ENCODE data around the gene MVB12B. TPM values are rescaled to one million over a fixed set of nuclear protein-coding genes. Genes with fewer than 3 reads are reported as not detected.

MVB12B gene
- total RNA-seq, 1 experiment from 2014 or later, result 9.4 TPM

GRCh38 chr9:126505697-126506346 lies 179.2 kb downstream of the MVB12B start:
- DNase-seq (ENCODE audit: low read depth, low spot score), result no peak
- Histone ChIP-seq H3K9me3 (ENCODE audit: control insufficient read depth, insufficient read depth, low read depth, low read length) (no peaks in the 10 kb centered on the region), H3K27ac (ENCODE audit: low read length) (no peak overlapping the region), H3K27me3 (ENCODE audit: control insufficient read depth, insufficient read depth, low read length) (no peaks in the 10 kb centered on the region), H3K36me3 (ENCODE audit: control insufficient read depth, insufficient read depth, low read length) (no peaks in the 10 kb centered on the region), H3K4me1 (ENCODE audit: control insufficient read depth, insufficient read depth, low read length) (no peaks in the 10 kb centered on the region), H3K4me3 (ENCODE audit: low read depth in 2 of 2, low read length in 2 of 2) (no peak overlapping the region)
- CTCF ChIA-PET, result interaction anchor here (0.8 kb wide), 1 partner anchor 52 kb away, joined by 3 read pairs; no protein-coding TSS in a partner anchor
- BruUV-seq (replicated peaks), result no TSS peak
- no peak for ATAC-seq
- TF ChIP-seq TCF7L2 (IDR thresholded peaks at IDR 0.05; ENCODE audit: low read depth, low read length), result no peak
- TF ChIP-seq POLR2AphosphoS5 (IDR thresholded peaks at IDR 0.05; ENCODE audit: low read depth, low read length), result no peak
- intact Hi-C loops (cut with micrococcal nuclease; ENCODE audit: unreplicated experiment), result no loop called here
- in situ Hi-C loops (cut with HindIII; ENCODE audit: low pct_unique_long_range_greater_than_20kb, low sequenced_read_pairs), result no loop called here
- POLR2A ChIA-PET, result no interaction called here

- ATAC-seq, result no peak
- no TSS peak for BruUV-seq (replicated peaks)
These were observed 180.0 kb downstream of the MVB12B start for GRCh38 chr9:126506361-126507317.

More at GRCh38 chr9:126506361-126507317, 180.0 kb downstream of the MVB12B start:
- no peaks in the 10 kb centered on the region for H3K4me1 ChIP-seq (ENCODE audit: control insufficient read depth, insufficient read depth, low read length)
- CTCF ChIA-PET, result no interaction called here
- no peak overlapping the region for H3K4me3 ChIP-seq (ENCODE audit: low read depth in 2 of 2, low read length in 2 of 2)
- TF ChIP-seq, protein P1, sequence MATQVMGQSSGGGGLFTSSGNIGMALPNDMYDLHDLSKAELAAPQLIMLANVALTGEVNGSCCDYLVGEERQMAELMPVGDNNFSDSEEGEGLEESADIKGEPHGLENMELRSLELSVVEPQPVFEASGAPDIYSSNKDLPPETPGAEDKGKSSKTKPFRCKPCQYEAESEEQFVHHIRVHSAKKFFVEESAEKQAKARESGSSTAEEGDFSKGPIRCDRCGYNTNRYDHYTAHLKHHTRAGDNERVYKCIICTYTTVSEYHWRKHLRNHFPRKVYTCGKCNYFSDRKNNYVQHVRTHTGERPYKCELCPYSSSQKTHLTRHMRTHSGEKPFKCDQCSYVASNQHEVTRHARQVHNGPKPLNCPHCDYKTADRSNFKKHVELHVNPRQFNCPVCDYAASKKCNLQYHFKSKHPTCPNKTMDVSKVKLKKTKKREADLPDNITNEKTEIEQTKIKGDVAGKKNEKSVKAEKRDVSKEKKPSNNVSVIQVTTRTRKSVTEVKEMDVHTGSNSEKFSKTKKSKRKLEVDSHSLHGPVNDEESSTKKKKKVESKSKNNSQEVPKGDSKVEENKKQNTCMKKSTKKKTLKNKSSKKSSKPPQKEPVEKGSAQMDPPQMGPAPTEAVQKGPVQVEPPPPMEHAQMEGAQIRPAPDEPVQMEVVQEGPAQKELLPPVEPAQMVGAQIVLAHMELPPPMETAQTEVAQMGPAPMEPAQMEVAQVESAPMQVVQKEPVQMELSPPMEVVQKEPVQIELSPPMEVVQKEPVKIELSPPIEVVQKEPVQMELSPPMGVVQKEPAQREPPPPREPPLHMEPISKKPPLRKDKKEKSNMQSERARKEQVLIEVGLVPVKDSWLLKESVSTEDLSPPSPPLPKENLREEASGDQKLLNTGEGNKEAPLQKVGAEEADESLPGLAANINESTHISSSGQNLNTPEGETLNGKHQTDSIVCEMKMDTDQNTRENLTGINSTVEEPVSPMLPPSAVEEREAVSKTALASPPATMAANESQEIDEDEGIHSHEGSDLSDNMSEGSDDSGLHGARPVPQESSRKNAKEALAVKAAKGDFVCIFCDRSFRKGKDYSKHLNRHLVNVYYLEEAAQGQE (IDR thresholded peaks at IDR 0.05; ENCODE audit: insufficient read depth in 1 of 2, low read depth in 2 of 2, low read length in 1 of 2), result no peak
- no peak for TF ChIP-seq TCF7L2 (IDR thresholded peaks at IDR 0.05; ENCODE audit: low read depth, low read length)
- TF ChIP-seq, protein P2, sequence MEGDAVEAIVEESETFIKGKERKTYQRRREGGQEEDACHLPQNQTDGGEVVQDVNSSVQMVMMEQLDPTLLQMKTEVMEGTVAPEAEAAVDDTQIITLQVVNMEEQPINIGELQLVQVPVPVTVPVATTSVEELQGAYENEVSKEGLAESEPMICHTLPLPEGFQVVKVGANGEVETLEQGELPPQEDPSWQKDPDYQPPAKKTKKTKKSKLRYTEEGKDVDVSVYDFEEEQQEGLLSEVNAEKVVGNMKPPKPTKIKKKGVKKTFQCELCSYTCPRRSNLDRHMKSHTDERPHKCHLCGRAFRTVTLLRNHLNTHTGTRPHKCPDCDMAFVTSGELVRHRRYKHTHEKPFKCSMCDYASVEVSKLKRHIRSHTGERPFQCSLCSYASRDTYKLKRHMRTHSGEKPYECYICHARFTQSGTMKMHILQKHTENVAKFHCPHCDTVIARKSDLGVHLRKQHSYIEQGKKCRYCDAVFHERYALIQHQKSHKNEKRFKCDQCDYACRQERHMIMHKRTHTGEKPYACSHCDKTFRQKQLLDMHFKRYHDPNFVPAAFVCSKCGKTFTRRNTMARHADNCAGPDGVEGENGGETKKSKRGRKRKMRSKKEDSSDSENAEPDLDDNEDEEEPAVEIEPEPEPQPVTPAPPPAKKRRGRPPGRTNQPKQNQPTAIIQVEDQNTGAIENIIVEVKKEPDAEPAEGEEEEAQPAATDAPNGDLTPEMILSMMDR (IDR thresholded peaks at IDR 0.05), result no peak
- no peak for TF ChIP-seq POLR2AphosphoS5 (IDR thresholded peaks at IDR 0.05; ENCODE audit: low read depth, low read length)
- no peak for TF ChIP-seq SIN3A (IDR thresholded peaks at IDR 0.05; ENCODE audit: borderline replicate concordance, insufficient read depth, low read depth, low read length)
- H3K27me3 ChIP-seq (ENCODE audit: control insufficient read depth, insufficient read depth, low read length), result no peaks in the 10 kb centered on the region
- no peak for DNase-seq (ENCODE audit: low read depth, low spot score)
- no peak overlapping the region for H3K27ac ChIP-seq (ENCODE audit: low read length)
- H3K9me3 ChIP-seq (ENCODE audit: control insufficient read depth, insufficient read depth, low read depth, low read length), result no peaks in the 10 kb centered on the region
- H3K36me3 ChIP-seq (ENCODE audit: control insufficient read depth, insufficient read depth, low read length), result no peaks in the 10 kb centered on the region
- in situ Hi-C loops (cut with HindIII; ENCODE audit: low pct_unique_long_range_greater_than_20kb, low sequenced_read_pairs), result no loop called here
- POLR2A ChIA-PET, result interaction anchor here (0.8 kb wide), 1 partner anchor 11 kb away, joined by 3 read pairs; no protein-coding TSS in a partner anchor
- intact Hi-C loops (cut with micrococcal nuclease; ENCODE audit: unreplicated experiment), result no loop called here
